HG03442 (cell line): ENCODE results near the gene SHB.

Experiments
- ATAC-seq: cut with Tn5 transposase; IDR thresholded peaks from one replicate; pipeline ENCODE4 v1.9.1; 2021; ENCODE audit warnings: mild to moderate bottlenecking, moderate library complexity; ENCODE audit not compliant: unreplicated experiment

The SHB gene

GRCh38 chr9:37923118-37923795, 145.8 kb downstream of the SHB start:
- no peak for ATAC-seq

GRCh38 chr9:37922363-37923117, 146.5 kb downstream of the SHB start:
- no peak for ATAC-seq

- ATAC-seq, result no peak
Observed at GRCh38 chr9:37921546-37922300, 147.3 kb downstream of the SHB start.

- no peak for ATAC-seq
Observed at GRCh38 chr9:37921168-37921510, 147.9 kb downstream of the SHB start.

- ATAC-seq, result peak; percentile 63
Observed at GRCh38 chr9:37920471-37921167, 148.4 kb downstream of the SHB start.

- no peak for ATAC-seq
Observed at GRCh38 chr9:37919956-37920335, 149.1 kb downstream of the SHB start.

- ATAC-seq, result no peak
Observed at GRCh38 chr9:37919246-37919955, 149.6 kb downstream of the SHB start.

GRCh38 chr9:37918665-37919170, 150.3 kb downstream of the SHB start:
- no peak for ATAC-seq

- no peak for ATAC-seq
Observed at GRCh38 chr9:37917801-37918664, 151.0 kb downstream of the SHB start.

GRCh38 chr9:37917313-37917731, 151.7 kb downstream of the SHB start:
- no peak for ATAC-seq

GRCh38 chr9:37916471-37917312, 152.3 kb downstream of the SHB start:
- no peak for ATAC-seq

GRCh38 chr9:37915911-37916470, 153.0 kb downstream of the SHB start:
- no peak for ATAC-seq

GRCh38 chr9:37914701-37915358, 154.2 kb downstream of the SHB start:
- ATAC-seq, result no peak

- ATAC-seq, result no peak
Observed at GRCh38 chr9:37914154-37914551, 154.9 kb downstream of the SHB start.

- ATAC-seq, result peak; percentile 64
Observed at GRCh38 chr9:37913480-37914153, 155.4 kb downstream of the SHB start.

- ATAC-seq, result no peak
Observed at GRCh38 chr9:37911271-37911681, 157.8 kb downstream of the SHB start.

GRCh38 chr9:37910271-37910670, 158.8 kb downstream of the SHB start:
- no peak for ATAC-seq
